Endothelial cell of umbilical vein (primary cell): Measurements from ENCODE around the gene DDX42. TPM values are rescaled to one million over a fixed set of nuclear protein-coding genes. Genes with fewer than 3 reads are reported as not detected.

ENCODE experiments used
- BruUV-seq: library from RNA; stranded (reverse); fragments of 400-500 nt; replicated peaks from 2 replicates; lab custom pipeline; 2021; lab: Mats Ljungman, UMichigan
- CTCF ChIA-PET: fragments of 300-600, 350-600 bp; sonication (Branson Sonifier 250); formaldehyde crosslinking; loops from one replicate; lab custom pipeline; 2021; ENCODE audit warnings: antibody characterized with exemption, inconsistent platforms; lab: Charles Lee
- POLR2A ChIA-PET: fragments of 300-600, 350-600 bp; sonication (Branson Sonifier 250); formaldehyde crosslinking; loops from one replicate; lab custom pipeline; 2021; ENCODE audit warnings: antibody characterized with exemption, inconsistent platforms; lab: Charles Lee
- DNase-seq: peaks from one replicate; pipeline ENCODE4 v3.0.0-alpha.2; 2011; ENCODE audit warnings: low read depth, low spot score
- FAIRE-seq: peaks from 2 replicates; lab custom pipeline; 2011; peaks lifted over from hg19 to GRCh38; lab: Jason Lieb, UNC
- H2AFZ ChIP-seq: 2 replicates; pipeline ENCODE4 v1.6.0; 2012; ENCODE audit warnings: low read depth, low read length, control low read depth, inconsistent platforms
- H3K27ac ChIP-seq: 2 replicates; pipeline ENCODE4 v1.5.1; 2011; ENCODE audit warnings: low read depth, mild to moderate bottlenecking, control low read depth, low read length, moderate library complexity; ENCODE audit not compliant: insufficient read depth
- H3K27me3 ChIP-seq, 2 experiments: 2 replicates each; pipeline versions ENCODE4 v1.6.0 to v1.6.1; 2011; ENCODE audit warnings: low read length in 2 of 2, mixed read lengths in 1 of 2; ENCODE audit not compliant: control insufficient read depth in 2 of 2, insufficient read depth in 2 of 2
- H3K36me3 ChIP-seq, 2 experiments: 2 replicates in 1 of 2; 3 replicates in 1 of 2; pipeline ENCODE4 v1.5.1; 2011; ENCODE audit warnings: low read length in 2 of 2, mild to moderate bottlenecking in 1 of 2, moderate library complexity in 1 of 2; ENCODE audit not compliant: control insufficient read depth in 2 of 2, insufficient read depth in 2 of 2; ENCODE audit errors: extremely low read depth in 1 of 2
- H3K4me1 ChIP-seq: 3 replicates; pipeline ENCODE4 v1.5.1; 2011; ENCODE audit warnings: mild to moderate bottlenecking, low read length; ENCODE audit not compliant: control insufficient read depth, insufficient read depth; ENCODE audit errors: extremely low read depth
- H3K4me2 ChIP-seq: 2 replicates; pipeline ENCODE4 v1.6.1; 2011; ENCODE audit warnings: low read length, control low read depth, mixed read lengths; ENCODE audit not compliant: insufficient read depth
- H3K4me3 ChIP-seq, 3 experiments: fragments of 200-600 bp in 1 of 3; sonication (generic), shearing (Covaris generic) in 1 of 3; replicated peaks in 1 of 3; 2 replicates each; pipeline ENCODE4 v1.5.1; 2011 to 2016; ENCODE audit warnings: control low read depth in 3 of 3, low read length in 3 of 3, mild to moderate bottlenecking in 2 of 3, inconsistent platforms in 1 of 3, low read depth in 1 of 3, moderate library complexity in 1 of 3; ENCODE audit not compliant: insufficient read depth in 1 of 3
- H3K79me2 ChIP-seq: 2 replicates; pipeline ENCODE4 v1.6.0; 2012; ENCODE audit warnings: low read length, inconsistent platforms; ENCODE audit not compliant: control insufficient read depth, insufficient read depth
- H3K9ac ChIP-seq: replicated peaks from 2 replicates; pipeline ENCODE3; 2011; ENCODE audit warnings: low read length, control low read depth; ENCODE audit not compliant: insufficient read depth; ENCODE audit errors: extremely low read depth
- H3K9me1 ChIP-seq: replicated peaks from 3 replicates; pipeline ENCODE4 v1.6.0; 2011; ENCODE audit warnings: mild to moderate bottlenecking, low read length; ENCODE audit not compliant: control insufficient read depth, insufficient read depth; ENCODE audit errors: extremely low read depth
- H3K9me3 ChIP-seq: replicated peaks from 2 replicates; pipeline ENCODE4 v1.5.1; 2012; ENCODE audit warnings: low read length, inconsistent platforms; ENCODE audit not compliant: control insufficient read depth, insufficient read depth
- H4K20me1 ChIP-seq: replicated peaks from 2 replicates; pipeline ENCODE3; 2011; ENCODE audit warnings: mild to moderate bottlenecking, low read length; ENCODE audit not compliant: control insufficient read depth, insufficient read depth; ENCODE audit errors: extremely low read depth
- EZH2 ChIP-seq: IDR thresholded peaks from 2 replicates; pipeline ENCODE4 v1.6.1; 2012; ENCODE audit warnings: borderline replicate concordance, low read depth, mild to moderate bottlenecking, moderate library complexity, low read length, inconsistent platforms; ENCODE audit not compliant: severe bottlenecking
- FOS ChIP-seq: IDR thresholded peaks from 2 replicates; pipeline ENCODE4 v1.6.1; 2011; ENCODE audit warnings: mild to moderate bottlenecking, low read length, moderate library complexity, borderline replicate concordance; ENCODE audit not compliant: insufficient read depth
- GATA2 ChIP-seq: IDR thresholded peaks from 2 replicates; pipeline ENCODE4 v1.7.0; 2011; ENCODE audit warnings: low read depth, mild to moderate bottlenecking, moderate library complexity, mixed read lengths, low read length; ENCODE audit not compliant: insufficient read length, insufficient read depth
- JUN ChIP-seq: IDR thresholded peaks from 2 replicates; pipeline ENCODE4 v1.6.1; 2011; ENCODE audit warnings: borderline replicate concordance, low read depth; ENCODE audit not compliant: insufficient read length, insufficient read depth
- MYC ChIP-seq: IDR thresholded peaks from one replicate; pipeline ENCODE4 v1.6.1; 2011; ENCODE audit warnings: mild to moderate bottlenecking, low read depth, low read length
- POLR2A ChIP-seq: IDR thresholded peaks from 2 replicates; pipeline ENCODE4 v1.6.1; 2012; ENCODE audit warnings: low read depth, mild to moderate bottlenecking, control low read depth, low read length
- POLR2AphosphoS5 ChIP-seq: IDR thresholded peaks from 2 replicates; pipeline ENCODE4 v1.6.1; 2012; ENCODE audit warnings: low read depth, mild to moderate bottlenecking, control low read depth, low read length, moderate library complexity; ENCODE audit not compliant: insufficient read depth
- dilution Hi-C: fragments of 300-500 bp; cut with MboI; formaldehyde crosslinking; loops from one replicate; pipeline ENCODE4 v1.15.0; 2019; ENCODE audit warnings: low sequenced_read_pairs; ENCODE audit not compliant: extremely low pct_ligation_motif_present
- intact Hi-C: fragments of 100-400 bp; cut with micrococcal nuclease; formaldehyde crosslinking; loops from one replicate; pipeline ENCODE4 v1.10.0; 2022
- polyA plus RNA-seq, 4 experiments: library from polyadenylated mRNA; depleted of rRNA in 3 of 4; stranded (reverse) in 3 of 4; unstranded in 1 of 4; fragments of >200 nt; gene quantifications; 2 replicates each; pipeline versions ENCODE4 v1.2.1 to v1.2.3, GENCODE V29; 2011 to 2012; ENCODE audit warnings: missing spikeins in 1 of 4
- total RNA-seq: library from RNA; stranded (reverse); gene quantifications from 2 replicates; pipeline ENCODE4 v1.2.3, GENCODE V29; 2021
- TF ChIP-seq, protein P1 (sequence below): IDR thresholded peaks from 2 replicates; pipeline ENCODE4 v1.6.1; 2011; ENCODE audit not compliant: insufficient read depth, insufficient read length
- TF ChIP-seq, protein P2 (sequence below), 2 donors: IDR thresholded peaks; 1 replicate in 1 of 2; 2 replicates in 1 of 2; pipeline ENCODE4 v1.5.1; 2011; ENCODE audit warnings: low read length in 2 of 2, mild to moderate bottlenecking in 2 of 2, moderate library complexity in 2 of 2, control low read depth in 1 of 2, inconsistent platforms in 1 of 2, low read depth in 1 of 2; ENCODE audit not compliant: insufficient read depth in 1 of 2; ENCODE audit errors: extremely low read depth in 1 of 2

Gene DDX42
- total and polyA plus RNA-seq, 2 donors (not counting 3 experiments of a cell fraction or from before 2014, with no cell fraction given): 48.1 to 124 TPM

DNA sequence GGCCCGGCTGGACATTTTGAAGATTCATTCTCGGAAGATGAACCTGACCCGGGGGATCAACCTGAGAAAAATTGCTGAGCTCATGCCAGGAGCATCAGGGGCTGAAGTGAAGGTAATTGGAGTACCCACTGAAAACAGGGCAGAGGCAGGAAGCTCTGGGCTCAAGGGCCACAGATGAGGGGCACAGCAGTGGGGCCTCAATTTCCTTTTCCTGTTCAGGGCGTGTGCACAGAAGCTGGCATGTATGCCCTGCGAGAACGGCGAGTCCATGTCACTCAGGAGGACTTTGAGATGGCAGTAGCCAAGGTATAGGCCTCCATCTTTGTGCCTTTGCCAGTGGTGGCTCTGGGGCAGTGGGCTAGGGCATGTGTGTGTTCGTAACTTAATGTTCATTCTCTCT, 57.5 kb downstream of the DDX42 start:
- H3K9me1 ChIP-seq: no peaks in the 10 kb centered on the region
- POLR2A ChIA-PET: no interaction called here

More for the DNA sequence above, 57.5 kb downstream of the DDX42 start:
- Histone ChIP-seq H3K79me2 (peaks cover 26% of the 10 kb centered on the region), H3K4me1 (peaks cover 12% of the 10 kb centered on the region), H3K27ac (no peak overlapping the region), H3K4me2 (no peak overlapping the region), H3K4me3 (no peak overlapping the region), H4K20me1 (no peaks in the 10 kb centered on the region), H3K9me3 (no peaks in the 10 kb centered on the region), H2AFZ (no peak overlapping the region), H3K9ac (no peak overlapping the region), H3K36me3 (peaks cover 29 to 58% of the 10 kb centered on the region in 2 experiments), H3K27me3 (no peaks in the 10 kb centered on the region)
- dilution Hi-C loops (no loop called here), intact Hi-C loops (no loop called here)
- no peak for TF ChIP-seq EZH2
- TF ChIP-seq, protein P1, sequence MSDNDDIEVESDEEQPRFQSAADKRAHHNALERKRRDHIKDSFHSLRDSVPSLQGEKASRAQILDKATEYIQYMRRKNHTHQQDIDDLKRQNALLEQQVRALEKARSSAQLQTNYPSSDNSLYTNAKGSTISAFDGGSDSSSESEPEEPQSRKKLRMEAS: no peak
- no peak for TF ChIP-seq GATA2
- TF ChIP-seq FOS: no peak
- TF ChIP-seq POLR2A: no peak
- no peak for TF ChIP-seq POLR2AphosphoS5
- no peak for TF ChIP-seq JUN
- no peak for TF ChIP-seq MYC
- TF ChIP-seq, protein P2, sequence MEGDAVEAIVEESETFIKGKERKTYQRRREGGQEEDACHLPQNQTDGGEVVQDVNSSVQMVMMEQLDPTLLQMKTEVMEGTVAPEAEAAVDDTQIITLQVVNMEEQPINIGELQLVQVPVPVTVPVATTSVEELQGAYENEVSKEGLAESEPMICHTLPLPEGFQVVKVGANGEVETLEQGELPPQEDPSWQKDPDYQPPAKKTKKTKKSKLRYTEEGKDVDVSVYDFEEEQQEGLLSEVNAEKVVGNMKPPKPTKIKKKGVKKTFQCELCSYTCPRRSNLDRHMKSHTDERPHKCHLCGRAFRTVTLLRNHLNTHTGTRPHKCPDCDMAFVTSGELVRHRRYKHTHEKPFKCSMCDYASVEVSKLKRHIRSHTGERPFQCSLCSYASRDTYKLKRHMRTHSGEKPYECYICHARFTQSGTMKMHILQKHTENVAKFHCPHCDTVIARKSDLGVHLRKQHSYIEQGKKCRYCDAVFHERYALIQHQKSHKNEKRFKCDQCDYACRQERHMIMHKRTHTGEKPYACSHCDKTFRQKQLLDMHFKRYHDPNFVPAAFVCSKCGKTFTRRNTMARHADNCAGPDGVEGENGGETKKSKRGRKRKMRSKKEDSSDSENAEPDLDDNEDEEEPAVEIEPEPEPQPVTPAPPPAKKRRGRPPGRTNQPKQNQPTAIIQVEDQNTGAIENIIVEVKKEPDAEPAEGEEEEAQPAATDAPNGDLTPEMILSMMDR (IDR thresholded peaks at IDR 0.05; ENCODE audit: extremely low read depth in 1 of 2, insufficient read depth in 1 of 2, low read depth in 1 of 2, low read length in 2 of 2): no peak
- DNase-seq: no peak
- no peak for FAIRE-seq
- no TSS peak for BruUV-seq
- CTCF ChIA-PET: interaction anchor here (1.0 to 1.6 kb wide), 2 partner anchors 17 to 29 kb away, joined by 3 to 6 read pairs; no protein-coding TSS in a partner anchor
